ENCODE results near the gene ERG.

ERG gene

DNA sequence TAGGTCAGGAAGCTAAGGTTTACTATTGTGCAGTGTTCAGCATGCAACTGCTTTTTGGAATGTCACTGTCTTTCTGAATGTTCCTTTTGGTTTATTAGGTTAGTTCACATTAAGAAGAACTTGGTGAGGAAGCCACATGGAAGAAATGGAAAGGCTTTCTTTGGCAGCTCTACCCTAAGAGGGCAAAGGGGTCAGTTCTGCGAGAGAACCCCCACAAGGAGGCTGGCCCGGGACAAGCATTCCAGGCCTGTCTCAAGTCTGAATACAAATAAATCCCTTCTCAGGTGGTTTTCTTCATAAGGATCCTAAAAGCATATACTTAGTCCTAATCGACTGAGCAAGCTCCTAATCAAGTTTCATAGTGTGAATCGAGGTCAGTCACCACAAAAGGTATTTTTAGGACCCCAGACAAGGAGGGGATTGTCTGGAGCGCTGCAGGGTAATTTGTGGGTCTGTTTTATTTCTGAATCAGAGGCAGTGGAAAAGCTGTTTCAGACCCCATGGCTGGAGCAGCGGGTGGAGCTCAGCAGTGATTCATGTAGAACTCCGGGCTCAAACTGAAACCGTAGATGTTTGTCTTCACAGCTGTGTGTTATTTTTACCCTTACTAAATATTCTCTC, 63.3 kb downstream of the ERG start:
- no peak for DNase-seq (ENCODE audit: low read depth, low spot score)

DNA sequence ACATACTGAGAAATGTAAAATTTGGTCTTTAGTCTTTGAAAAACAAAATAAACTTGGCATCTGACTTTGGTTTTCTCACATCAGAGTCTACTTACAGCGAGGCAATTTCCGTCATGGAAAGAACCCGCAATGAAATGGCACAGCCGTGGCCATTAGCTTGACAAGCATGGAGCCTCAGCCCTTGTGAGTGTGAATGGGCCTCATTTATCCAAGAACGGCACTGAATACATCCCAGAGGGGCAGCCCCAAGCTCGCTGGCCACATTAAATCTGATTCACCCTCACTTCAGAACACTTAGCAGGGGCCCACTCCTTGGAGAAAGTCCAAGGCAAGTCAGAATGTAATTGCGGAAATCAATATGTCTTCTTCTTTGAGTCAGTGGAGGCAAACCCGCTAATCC, 64.8 kb downstream of the ERG start:
- no peak for DNase-seq (ENCODE audit: low read depth, low spot score)

DNA sequence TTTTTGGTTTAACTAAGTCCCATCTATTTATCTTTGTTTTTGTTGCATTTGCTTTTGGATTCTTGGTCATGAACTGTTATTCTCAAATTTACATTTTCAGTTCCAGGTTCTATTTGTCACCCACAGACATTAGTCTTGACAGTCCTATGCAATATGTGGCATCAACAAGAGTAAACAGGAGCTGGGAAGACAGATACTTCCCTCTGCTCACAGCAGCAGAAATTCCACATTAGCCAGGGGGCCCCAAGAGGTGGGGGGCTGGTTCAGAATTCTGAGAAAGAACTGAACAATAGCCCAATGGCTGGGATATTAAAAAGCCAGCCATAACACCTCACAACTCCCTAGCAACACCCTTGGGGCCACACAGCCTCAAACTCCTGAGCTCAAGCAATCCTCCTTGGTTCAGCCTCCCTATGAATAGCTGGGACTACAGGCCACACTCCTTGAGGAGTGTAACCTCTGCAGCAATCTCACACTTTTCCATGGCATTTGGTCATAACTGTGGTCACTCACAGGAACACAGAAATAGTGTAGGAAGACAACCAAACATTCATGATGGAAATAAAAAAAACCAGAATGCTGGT, 67.8 kb downstream of the ERG start:
- no peak for DNase-seq (ENCODE audit: low read depth, low spot score)

DNA sequence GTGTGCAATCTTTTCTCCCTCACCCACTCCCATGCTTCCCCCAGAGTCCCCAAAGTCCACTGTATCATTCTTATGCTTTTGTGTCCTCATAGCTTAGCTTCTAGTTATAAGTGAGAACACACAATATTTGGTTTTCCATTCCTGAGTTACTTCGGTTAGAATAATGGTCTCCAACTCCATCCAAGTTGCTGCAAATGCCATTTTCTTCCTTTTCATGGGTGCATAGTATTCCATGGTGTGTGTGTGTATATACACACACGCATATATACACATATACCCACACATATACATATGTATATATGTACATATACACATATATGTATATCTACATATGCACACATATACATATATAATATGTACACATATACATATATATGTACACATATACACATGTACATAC, 69.3 kb downstream of the ERG start:
- DNase-seq (ENCODE audit: low read depth, low spot score): no peak

DNA sequence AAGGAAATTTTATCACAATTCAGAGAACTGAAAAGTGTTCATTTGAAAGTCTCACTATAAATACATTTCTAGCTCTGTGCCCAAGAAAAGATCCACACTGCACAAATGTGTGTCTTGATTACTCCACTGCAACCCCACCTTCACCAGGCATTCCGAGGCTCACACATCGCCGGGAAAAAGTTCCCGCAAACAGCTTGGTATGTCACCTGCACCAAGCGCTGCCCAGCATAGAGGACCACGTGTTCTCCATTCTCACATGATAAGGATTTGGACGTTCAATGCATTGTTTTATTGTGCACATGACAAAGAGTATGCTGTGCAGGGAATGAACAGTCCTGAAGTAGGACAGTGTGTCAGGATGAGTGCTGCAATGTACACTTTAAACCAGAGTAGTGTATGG, 70.1 kb downstream of the ERG start:
- no peak for DNase-seq (ENCODE audit: low read depth, low spot score)

DNA sequence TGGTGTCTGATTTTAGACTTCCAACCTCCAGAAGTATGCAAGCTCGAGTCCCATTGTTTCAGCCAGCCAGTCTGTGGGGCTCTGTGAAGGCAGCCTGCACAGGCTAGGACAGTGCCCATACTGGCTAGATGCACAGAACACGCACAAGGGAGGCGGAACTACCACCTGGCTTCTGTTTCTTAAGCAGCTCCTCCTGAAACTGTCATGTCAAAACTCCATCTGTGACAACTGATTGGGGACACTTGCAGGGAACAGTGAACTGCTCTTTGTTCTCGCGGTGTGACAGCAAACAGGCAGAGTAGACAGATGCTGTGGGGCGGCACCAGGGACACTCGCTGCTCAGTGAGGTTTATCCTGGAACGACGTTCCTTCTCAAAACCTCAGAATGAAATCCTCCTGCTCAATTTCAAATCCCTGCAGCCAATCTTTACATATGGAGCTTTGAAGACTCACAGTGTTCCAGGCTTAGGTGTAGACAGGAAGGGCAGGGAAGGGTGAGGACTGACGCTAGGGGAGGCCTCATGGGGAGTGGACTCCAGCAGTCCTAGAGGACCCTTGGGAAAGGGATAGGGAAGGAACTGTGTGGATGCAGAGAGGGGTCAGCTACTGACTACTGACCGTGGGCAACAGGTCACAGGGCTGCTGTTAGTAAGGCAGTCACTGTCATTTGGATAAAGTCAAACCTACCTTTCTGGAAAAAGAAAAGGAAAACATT, 73.8 kb downstream of the ERG start:
- no peak for DNase-seq (ENCODE audit: low read depth, low spot score)

DNA sequence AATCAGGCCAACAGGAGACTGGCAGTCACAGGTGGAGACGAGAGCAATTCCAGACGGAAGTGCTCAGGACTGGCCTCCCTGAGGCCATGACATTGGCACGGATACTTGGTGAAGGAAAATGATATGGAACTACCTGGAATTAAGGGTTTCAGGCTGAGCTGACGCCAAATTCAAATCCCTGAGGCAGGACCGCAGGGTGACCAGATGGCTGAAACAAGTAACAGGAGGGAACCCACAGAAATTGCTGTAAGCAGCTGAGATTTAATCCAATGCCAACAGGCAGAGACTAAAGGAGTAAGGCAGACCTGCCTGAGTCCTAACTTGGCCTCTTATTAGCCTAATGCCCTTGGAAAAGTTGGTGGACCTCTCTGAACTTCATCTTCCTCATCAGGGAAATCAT, 76.2 kb downstream of the ERG start:
- no peak for DNase-seq (ENCODE audit: low read depth, low spot score)

DNA sequence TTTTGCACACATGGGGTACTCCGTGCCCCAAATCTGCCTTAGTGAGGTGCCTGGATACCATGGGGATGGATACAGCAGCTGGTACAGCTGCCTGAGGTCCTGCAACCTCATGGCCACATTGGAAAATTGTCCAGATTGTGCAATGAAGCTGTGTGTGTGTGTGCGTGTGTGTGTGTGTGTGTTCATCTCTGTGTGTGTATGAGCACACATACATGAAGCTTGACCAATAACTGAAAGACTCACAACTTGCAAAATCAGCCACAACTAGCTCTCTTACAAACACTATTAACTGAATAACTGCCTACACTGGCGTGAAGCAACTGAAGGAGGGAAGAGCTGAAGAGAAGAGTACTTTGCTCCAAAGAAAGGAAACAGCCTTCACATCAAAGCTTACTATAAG, 78.1 kb downstream of the ERG start:
- DNase-seq (ENCODE audit: low read depth, low spot score): no peak

DNA sequence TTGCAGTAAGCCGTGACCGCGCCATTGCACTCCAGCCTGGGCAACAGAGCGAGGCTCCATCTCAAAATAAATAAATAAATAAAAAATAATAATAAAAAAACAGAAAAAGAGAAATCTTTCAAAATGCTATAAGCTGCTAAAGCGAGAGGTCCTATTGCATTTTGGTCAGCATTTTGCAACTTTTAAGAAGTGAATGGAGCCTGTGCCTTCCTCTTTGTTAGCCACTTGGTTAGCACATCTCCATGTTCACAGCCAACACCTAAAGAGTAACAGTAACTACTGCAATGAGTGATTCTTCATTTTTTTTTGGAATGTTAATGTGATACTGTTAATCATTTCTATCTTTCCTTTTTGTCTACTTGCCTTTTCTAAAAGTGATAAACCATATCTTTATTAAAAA, 80.6 kb downstream of the ERG start:
- DNase-seq (ENCODE audit: low read depth, low spot score): no peak

DNA sequence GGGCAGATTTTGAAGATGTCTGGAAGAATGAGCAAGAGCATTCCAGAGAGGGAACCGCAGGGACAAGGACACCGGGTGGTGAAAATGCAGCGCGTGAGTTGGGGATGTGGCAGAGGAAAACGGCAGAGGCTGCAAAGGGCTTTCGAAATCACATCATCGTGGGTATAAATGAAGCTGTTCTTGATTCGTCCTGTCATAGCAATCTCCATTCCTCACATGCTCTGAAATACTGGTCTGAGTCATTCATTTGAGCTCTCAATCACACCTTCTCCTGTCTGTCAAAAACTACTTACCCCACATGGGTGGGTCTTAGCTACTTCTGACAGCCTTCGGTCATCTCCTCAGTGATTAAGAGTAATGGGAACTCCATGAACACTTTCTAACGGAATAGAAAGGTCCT, 81.5 kb downstream of the ERG start:
- no peak for DNase-seq (ENCODE audit: low read depth, low spot score)

DNA sequence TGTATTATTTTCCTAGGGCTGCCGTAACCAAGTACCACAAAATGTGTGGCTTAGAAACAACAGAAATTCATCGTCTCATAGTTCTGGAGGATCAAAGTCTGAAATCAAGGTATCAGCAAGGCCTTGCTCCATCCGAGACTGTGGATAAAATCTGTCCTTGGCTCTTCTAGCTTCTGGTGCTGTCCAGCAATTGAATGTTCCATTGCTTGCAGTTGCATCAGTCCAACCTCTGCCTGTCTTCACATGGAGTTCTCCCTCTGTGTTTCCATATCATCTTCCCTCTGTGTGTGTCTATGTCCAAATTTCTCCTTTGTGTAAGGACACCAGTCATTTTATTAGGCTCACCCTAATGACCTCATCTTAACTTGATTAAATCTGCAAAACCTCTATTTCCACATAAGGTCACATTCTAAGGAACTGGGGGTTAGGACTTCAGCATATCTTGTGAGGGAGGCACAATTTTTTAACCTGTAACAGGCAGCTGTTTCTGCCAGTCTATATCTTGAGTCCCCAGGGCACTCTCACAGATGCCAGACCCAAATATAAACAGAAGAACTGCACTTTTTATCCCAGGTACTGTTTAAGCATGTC, 84.2 kb downstream of the ERG start:
- DNase-seq (ENCODE audit: low read depth, low spot score): no peak

DNA sequence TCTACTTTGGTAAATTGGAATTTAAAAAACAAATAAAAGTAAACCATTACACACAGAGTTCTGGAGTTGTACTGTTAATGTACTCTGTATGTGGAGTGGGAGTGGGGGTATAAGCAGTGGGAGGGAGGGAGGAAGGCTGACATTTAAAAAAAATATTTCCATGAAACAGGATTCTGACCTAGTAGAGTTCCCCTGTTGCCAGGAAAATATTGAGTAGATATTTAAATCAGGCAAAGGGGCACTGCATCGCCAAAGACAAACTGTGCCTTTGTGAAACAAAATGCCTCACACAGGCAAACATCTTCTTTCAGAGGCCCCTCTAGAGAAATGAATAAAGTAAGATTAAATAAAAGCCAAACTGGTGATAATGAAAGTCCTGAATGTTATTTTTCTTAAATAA, 87.8 kb downstream of the ERG start:
- DNase-seq (ENCODE audit: low read depth, low spot score): no peak

DNA sequence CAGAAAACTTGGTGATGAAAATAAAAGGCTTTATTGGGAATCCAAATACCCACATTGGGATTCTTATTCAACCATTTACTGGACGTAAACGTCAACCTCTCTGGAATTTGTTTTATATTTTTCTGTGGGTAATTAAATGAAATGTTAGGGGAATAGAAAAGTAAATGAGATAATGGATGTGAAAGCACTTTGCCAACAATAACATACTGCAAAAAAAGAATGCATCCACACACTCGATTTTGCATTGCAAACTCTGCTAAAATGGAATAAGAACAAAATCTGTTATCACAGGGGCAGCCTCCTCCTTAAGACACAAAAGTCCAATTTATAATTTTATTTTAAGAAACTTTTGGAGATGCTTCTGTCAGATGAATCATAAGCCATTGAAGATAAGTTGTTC, 88.4 kb downstream of the ERG start:
- DNase-seq (ENCODE audit: low read depth, low spot score): no peak

DNA sequence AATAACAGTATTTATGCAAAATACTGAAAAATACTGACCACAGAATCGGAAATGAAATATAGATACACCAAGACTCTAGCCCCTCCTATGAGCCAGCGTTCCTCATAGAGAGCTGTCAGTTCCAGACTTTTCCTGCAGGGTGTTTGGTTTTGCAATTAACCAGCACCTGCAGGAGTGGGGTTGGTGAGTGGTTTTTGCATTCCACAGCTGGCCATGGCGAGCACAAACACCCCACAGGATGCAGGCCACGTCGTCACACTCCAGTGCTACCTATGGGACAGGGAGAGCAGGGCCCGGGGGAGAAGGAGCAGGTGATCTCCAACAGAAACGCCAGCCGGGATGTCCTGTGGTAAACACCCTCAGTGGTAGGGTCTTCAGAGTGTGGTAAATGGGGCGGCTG, 94.1 kb downstream of the ERG start:
- DNase-seq (ENCODE audit: low read depth, low spot score): no peak

DNA sequence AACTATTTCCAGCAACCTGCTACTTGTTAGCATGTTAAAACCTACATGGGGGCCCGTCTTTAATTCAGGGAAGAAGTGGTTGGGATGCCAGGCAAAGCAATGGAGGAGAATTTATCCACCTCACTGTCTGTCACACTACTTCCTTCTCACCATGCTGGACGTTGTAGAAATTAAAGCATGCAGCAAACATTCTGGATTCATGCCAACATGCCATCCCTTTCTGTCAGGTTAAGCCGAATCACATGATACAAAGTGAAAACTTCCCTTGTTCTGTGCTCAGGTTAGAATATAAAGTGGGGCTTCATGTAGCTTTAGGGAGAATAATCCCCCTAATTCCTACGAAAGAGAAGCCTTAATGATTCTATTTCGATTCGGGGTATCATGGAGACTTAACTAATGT, 95.5 kb downstream of the ERG start:
- no peak for DNase-seq (ENCODE audit: low read depth, low spot score)

DNA sequence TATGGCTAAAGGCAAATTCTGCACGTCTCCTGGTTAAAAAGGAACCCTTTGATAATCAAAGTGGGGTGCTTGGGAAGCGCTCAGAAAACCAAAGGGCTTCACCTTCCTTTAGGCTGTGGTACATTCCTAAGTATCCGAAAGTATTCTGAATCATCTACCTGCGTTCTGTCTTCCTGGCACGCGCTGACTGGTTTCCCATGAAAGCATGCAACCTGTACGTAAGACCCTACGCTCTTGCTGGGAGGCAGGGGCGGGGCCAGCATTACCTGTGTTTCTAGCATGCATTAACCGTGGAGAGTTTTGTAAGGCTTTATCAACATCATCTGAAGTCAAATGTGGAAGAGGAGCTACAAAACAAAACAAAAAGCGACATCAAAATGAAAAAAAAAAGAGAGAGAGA, 96.0 kb downstream of the ERG start:
- DNase-seq (ENCODE audit: low read depth, low spot score): no peak

DNA sequence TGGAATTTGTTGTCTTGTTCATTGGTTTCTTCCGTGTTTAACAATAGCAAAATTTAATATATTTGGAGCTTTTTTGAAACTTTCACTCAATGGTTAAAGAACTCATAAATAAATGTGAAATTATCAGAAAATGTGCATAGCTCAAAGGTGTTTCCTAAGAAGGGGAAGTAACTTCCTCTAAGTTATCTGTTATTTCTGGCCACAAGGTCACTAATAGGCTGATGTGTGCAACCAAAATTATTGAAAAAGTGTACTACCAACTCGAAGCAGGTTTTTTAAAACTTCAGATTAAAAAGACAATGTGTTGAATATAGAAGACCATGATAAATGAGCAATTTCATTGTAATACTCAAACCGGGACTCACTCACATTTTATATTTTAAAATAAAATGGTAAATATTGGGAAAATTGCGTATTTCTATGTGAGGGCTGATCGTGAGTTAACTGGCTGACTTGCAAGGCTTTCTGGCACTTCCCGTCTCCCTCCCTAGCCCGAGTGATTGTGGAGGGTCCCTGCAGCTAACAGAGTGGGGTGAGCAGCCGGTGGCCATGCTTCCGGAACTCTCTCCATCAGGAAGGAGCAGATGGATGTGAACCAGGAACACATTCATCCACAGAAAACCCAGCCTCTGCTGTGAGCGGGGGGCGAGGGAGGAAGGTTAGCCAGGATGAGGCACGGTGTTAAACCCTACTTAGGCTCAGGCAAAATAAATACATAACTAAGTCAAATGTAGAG, 96.9 kb downstream of the ERG start:
- DNase-seq (ENCODE audit: low read depth, low spot score): no peak

DNA sequence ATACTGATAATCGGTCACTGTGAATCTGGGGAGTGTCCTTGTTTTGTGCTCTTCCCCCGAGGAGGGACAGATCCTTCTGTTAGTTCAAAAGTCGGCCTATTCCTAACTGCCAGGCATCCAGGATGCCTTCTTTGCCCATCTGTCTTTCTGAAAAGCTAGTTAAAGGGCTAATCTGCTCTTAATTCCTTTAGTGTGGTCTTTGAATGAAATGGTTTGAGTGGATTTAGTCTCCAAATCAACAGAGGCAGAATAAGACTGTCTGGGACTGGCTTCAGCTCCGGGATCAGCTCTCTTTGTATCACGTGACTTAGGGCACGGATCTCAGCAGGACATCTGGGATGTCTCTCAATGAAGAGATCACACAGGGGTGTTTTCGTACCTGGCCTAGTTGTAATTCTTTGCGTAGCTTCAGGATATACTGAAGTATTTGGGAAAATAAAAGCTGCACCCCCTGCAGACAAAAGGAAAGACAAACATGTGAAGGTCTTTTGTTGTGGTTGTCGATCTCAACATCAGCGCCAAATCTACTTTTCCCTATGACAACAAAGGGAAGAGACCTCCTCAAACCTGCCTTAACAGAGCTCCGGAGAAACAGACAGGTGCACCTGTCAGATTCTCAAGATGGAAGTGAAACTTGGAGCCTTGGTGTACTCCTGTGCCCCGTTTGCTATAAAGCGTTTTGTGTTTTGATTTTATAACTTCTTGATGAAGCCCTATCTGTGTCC, 97.9 kb downstream of the ERG start:
- DNase-seq (ENCODE audit: low read depth, low spot score): no peak

DNA sequence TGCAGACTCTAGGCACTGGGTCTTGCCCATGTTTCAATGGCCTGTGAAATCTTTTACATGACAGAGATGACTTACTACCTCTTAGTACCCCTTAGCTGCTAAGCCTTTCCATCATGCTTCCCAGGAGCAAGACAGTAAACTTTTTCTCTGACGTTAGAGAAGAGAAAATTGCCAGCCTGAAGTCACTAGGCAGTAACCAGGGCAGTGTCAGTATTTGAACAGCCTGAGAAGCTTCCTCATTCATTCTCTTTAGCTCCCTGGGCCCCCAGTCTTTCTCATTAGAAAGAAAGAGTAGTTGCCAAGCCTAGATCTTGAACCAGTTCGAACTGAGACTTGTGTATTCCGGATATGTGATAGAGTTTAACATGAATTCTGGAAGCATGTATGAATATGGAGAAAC, 99.2 kb downstream of the ERG start:
- no peak for DNase-seq (ENCODE audit: low read depth, low spot score)

DNA sequence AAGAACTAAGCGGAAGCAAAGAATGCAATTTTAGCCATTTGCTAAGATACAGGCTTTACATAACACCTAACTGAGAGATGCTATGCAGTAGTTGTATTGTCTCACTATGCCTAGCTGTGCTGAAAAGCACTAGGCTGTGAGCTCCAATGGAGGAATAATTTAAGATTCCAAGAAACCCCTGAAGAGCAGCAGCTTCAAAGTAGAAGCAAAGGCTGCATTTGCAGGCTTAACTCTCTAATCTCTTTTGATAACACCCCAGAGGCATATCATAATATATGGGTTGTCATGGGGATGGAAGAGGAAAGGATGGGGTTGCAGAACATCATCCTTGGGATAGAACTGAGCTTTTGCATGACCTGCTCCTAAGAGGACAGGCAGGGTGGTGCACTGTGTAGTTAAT, 102.0 kb downstream of the ERG start:
- DNase-seq (ENCODE audit: low read depth, low spot score): no peak

DNA sequence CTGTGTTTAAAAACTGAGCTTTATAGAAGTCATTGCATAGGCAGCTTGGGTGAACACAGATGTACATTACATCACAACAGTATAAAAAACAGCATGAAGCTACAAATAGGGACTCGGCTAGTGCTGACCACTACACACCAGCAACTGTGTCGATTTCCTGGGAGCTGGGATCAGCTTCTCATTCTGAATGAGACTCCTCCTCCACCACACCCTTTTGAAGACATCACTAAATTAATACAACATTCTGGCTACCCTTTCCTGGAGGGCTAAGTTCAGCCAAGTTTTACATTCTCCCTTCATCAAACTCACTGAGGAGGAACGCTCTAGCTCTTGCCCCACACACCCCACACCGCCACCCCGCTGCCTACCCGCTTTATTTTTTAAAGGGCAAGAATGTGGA, 102.7 kb downstream of the ERG start:
- no peak for DNase-seq (ENCODE audit: low read depth, low spot score)

DNA sequence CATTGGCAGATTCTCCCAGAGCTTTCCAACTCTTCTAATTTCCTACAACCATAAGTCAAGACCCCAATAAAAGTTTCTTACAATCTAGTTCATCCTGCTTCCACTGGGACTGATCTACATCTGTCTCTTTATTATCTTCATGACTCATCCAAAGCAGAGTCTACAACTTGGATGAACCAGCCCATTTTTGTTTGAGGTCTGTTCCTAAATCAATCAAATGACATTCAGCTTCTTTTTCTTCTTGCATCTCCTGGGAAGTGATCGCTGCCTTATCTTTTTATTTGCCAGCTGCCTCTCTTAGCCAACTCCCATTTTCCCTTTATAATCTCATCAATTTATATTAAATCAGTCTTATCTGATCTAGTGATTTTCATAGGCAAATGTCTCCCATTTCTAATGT, 105.6 kb downstream of the ERG start:
- no peak for DNase-seq (ENCODE audit: low read depth, low spot score)
